ENCODE measurements around the gene NDUFV2. TPM values are rescaled to one million over a fixed set of nuclear protein-coding genes. Genes with fewer than 3 reads are reported as not detected.

NDUFV2 gene
- total RNA-seq, 1 donor from 2014 or later, result 80.5 TPM

GRCh38 chr18:9100796-9101195 is 1.7 kb upstream of the NDUFV2 start:
- no peaks in the 10 kb centered on the region for H3K9me3 Mint-ChIP-seq (ENCODE audit: low read depth)
- DNase-seq (ENCODE audit: low spot score), result no peak
- no peaks in the 10 kb centered on the region for H3K36me3 Mint-ChIP-seq (ENCODE audit: low read depth)
- H3K4me3 Mint-ChIP-seq (ENCODE audit: unreplicated experiment), result no peak overlapping the region
- H3K27ac Mint-ChIP-seq (ENCODE audit: unreplicated experiment), result no peak overlapping the region
- H3K27me3 Mint-ChIP-seq (ENCODE audit: low read depth), result no peaks in the 10 kb centered on the region
- TF ChIP-seq CTCF (IDR thresholded peaks at IDR 0.05), result no peak
- peaks cover 41% of the 10 kb centered on the region for H3K4me1 Mint-ChIP-seq (ENCODE audit: low read depth)

- H3K27ac Mint-ChIP-seq (ENCODE audit: unreplicated experiment), result peak overlapping the region; percentile 88
- DNase-seq (ENCODE audit: low spot score), result no peak
- H3K4me1 Mint-ChIP-seq (ENCODE audit: low read depth), result peaks cover 51% of the 10 kb centered on the region
- no peaks in the 10 kb centered on the region for H3K36me3 Mint-ChIP-seq (ENCODE audit: low read depth)
- no peak for TF ChIP-seq CTCF (IDR thresholded peaks at IDR 0.05)
- H3K9me3 Mint-ChIP-seq (ENCODE audit: low read depth), result no peaks in the 10 kb centered on the region
- no peaks in the 10 kb centered on the region for H3K27me3 Mint-ChIP-seq (ENCODE audit: low read depth)
- H3K4me3 Mint-ChIP-seq (ENCODE audit: unreplicated experiment), result peak overlapping the region; percentile 88
These were observed 580 bp upstream of the NDUFV2 start for GRCh38 chr18:9101730-9102507.

GRCh38 chr18:9103376-9103873 is 926 bp downstream of the NDUFV2 start:
- H3K36me3 Mint-ChIP-seq (ENCODE audit: low read depth), result no peaks in the 10 kb centered on the region
- no peak for DNase-seq (ENCODE audit: low spot score)
- peak overlapping the region; percentile 97 for H3K27ac Mint-ChIP-seq (ENCODE audit: unreplicated experiment)
- H3K27me3 Mint-ChIP-seq (ENCODE audit: low read depth), result no peaks in the 10 kb centered on the region
- TF ChIP-seq CTCF (IDR thresholded peaks at IDR 0.05), result peak; percentile 73
- H3K9me3 Mint-ChIP-seq (ENCODE audit: low read depth), result no peaks in the 10 kb centered on the region
- H3K4me3 Mint-ChIP-seq (ENCODE audit: unreplicated experiment), result peak overlapping the region; percentile 88
- H3K4me1 Mint-ChIP-seq (ENCODE audit: low read depth), result peaks cover 66% of the 10 kb centered on the region

GRCh38 chr18:9104244-9104901 is 1.9 kb downstream of the NDUFV2 start:
- no peak for TF ChIP-seq CTCF (IDR thresholded peaks at IDR 0.05)
- H3K27me3 Mint-ChIP-seq (ENCODE audit: low read depth), result no peaks in the 10 kb centered on the region
- no peak for DNase-seq (ENCODE audit: low spot score)
- no peaks in the 10 kb centered on the region for H3K36me3 Mint-ChIP-seq (ENCODE audit: low read depth)
- peak overlapping the region; percentile 97 for H3K27ac Mint-ChIP-seq (ENCODE audit: unreplicated experiment)
- no peaks in the 10 kb centered on the region for H3K9me3 Mint-ChIP-seq (ENCODE audit: low read depth)
- peaks cover 73% of the 10 kb centered on the region for H3K4me1 Mint-ChIP-seq (ENCODE audit: low read depth)
- peak overlapping the region; percentile 88 for H3K4me3 Mint-ChIP-seq (ENCODE audit: unreplicated experiment)

GRCh38 chr18:9105420-9105819 is 2.9 kb downstream of the NDUFV2 start:
- no peak for DNase-seq (ENCODE audit: low spot score)
- peak overlapping the region; percentile 97 for H3K27ac Mint-ChIP-seq (ENCODE audit: unreplicated experiment)

More at GRCh38 chr18:9105420-9105819, 2.9 kb downstream of the NDUFV2 start:
- Mint-ChIP-seq H3K36me3 (ENCODE audit: low read depth) (no peaks in the 10 kb centered on the region), H3K4me3 (ENCODE audit: unreplicated experiment) (no peak overlapping the region), H3K9me3 (ENCODE audit: low read depth) (no peaks in the 10 kb centered on the region), H3K4me1 (ENCODE audit: low read depth) (peaks cover 83% of the 10 kb centered on the region), H3K27me3 (ENCODE audit: low read depth) (no peaks in the 10 kb centered on the region)
- TF ChIP-seq CTCF (IDR thresholded peaks at IDR 0.05), result no peak
